Glutamatergic neuron (in vitro differentiated cells): ENCODE measurements around the gene TM2D3. TPM values are rescaled to one million over a fixed set of nuclear protein-coding genes. Genes with fewer than 3 reads are reported as not detected.

Experiments
- DNase-seq: peaks from one replicate; pipeline ENCODE4 v3.0.0; 2022
- H3K27ac Mint-ChIP-seq: one replicate; pipeline ENCODE4 v1.8.0; 2020; ENCODE audit warnings: mild to moderate bottlenecking, mixed read lengths, inconsistent platforms; ENCODE audit not compliant: unreplicated experiment
- H3K27me3 Mint-ChIP-seq: one replicate; pipeline ENCODE4 v1.8.0; 2020; ENCODE audit warnings: mild to moderate bottlenecking, moderate library complexity, mixed read lengths, inconsistent platforms; ENCODE audit not compliant: unreplicated experiment
- H3K36me3 Mint-ChIP-seq: one replicate; pipeline ENCODE4 v1.8.0; 2020; ENCODE audit warnings: mild to moderate bottlenecking, mixed read lengths, inconsistent platforms; ENCODE audit not compliant: unreplicated experiment
- H3K4me1 Mint-ChIP-seq: one replicate; pipeline ENCODE4 v1.8.0; 2020; ENCODE audit warnings: mild to moderate bottlenecking, low read depth, mixed read lengths, inconsistent platforms; ENCODE audit not compliant: unreplicated experiment
- H3K4me3 Mint-ChIP-seq: one replicate; pipeline ENCODE4 v1.8.0; 2020; ENCODE audit warnings: mild to moderate bottlenecking, mixed read lengths, inconsistent platforms; ENCODE audit not compliant: unreplicated experiment
- H3K9me3 Mint-ChIP-seq: one replicate; pipeline ENCODE4 v1.8.0; 2020; ENCODE audit warnings: mild to moderate bottlenecking, moderate library complexity, mixed read lengths, inconsistent platforms; ENCODE audit not compliant: unreplicated experiment
- total RNA-seq: library from RNA; stranded (reverse); fragmentation: NEBNext Ultra II Directional; extraction: Animal tissue kit (Norgen Biotek cat#: 25700); gene quantifications from one replicate; pipeline ENCODE4 v1.2.1, GENCODE V29; 2021; ENCODE audit not compliant: unreplicated experiment
- TF ChIP-seq, protein P1 (sequence below): fragments of 200-600 bp; sonication (generic); IDR thresholded peaks from one replicate; pipeline ENCODE4 v1.5.0; 2021; ENCODE audit not compliant: partially characterized antibody, unreplicated experiment

The TM2D3 gene
- total RNA-seq, 1 donor from 2014 or later, result 58.6 TPM

DNA sequence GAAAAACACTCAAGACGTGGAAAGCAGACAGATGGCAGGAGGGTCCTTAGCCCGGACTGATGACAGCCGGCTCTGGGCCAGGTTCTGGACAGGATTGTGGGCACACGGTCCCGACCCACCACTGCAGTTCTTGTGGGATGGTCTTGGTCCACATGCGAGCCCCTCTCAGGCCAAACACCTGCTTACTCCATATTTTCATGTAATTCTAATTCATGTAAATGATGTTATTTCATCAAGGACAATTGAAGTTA lies 32.6 kb downstream of the TM2D3 start:
- H3K4me3 Mint-ChIP-seq, result no peak overlapping the region
- no peak overlapping the region for H3K27ac Mint-ChIP-seq
- H3K9me3 Mint-ChIP-seq, result peaks cover 16% of the 10 kb centered on the region
- no peak for DNase-seq
- H3K36me3 Mint-ChIP-seq, result peaks cover 29% of the 10 kb centered on the region
- peaks cover 13% of the 10 kb centered on the region for H3K27me3 Mint-ChIP-seq
- peaks cover 50% of the 10 kb centered on the region for H3K4me1 Mint-ChIP-seq
- TF ChIP-seq, protein P1, sequence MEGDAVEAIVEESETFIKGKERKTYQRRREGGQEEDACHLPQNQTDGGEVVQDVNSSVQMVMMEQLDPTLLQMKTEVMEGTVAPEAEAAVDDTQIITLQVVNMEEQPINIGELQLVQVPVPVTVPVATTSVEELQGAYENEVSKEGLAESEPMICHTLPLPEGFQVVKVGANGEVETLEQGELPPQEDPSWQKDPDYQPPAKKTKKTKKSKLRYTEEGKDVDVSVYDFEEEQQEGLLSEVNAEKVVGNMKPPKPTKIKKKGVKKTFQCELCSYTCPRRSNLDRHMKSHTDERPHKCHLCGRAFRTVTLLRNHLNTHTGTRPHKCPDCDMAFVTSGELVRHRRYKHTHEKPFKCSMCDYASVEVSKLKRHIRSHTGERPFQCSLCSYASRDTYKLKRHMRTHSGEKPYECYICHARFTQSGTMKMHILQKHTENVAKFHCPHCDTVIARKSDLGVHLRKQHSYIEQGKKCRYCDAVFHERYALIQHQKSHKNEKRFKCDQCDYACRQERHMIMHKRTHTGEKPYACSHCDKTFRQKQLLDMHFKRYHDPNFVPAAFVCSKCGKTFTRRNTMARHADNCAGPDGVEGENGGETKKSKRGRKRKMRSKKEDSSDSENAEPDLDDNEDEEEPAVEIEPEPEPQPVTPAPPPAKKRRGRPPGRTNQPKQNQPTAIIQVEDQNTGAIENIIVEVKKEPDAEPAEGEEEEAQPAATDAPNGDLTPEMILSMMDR, result no peak

DNA sequence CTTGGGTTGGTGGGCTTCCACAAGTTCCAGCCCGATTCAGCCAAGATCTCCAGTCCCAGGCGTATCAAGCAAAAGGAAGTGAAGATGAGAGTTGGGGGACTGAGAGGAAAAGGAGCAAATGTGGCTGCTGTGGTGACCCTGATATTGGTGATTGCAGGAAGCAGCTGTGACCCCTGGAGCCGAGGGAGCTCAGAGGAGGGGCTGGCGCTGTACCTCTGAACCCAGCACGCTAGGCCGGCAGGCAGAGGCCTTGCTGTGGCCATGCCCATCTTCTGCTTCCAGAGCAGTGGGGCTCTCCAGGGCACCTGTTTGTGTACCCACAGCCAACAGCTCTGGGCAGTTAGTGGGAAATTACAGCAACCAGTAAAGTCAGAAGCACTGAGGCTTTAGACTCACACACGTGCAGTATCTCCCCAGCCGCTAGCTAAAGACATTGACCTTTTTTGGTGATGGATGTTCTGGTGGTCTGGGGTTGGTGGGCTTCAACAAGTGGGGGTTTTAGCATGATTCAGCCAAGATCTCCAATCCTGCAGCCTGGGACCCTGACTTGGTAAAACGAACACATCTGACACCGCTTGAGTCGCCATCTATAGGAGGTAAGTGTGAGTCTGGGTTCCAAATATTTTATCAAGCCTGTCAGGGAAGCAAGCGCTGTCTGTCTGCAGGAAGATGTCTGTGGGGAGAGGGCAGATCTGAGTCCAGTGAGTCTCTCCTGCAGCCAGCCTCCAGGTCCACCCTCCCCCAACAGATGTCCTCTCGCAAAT lies 33.1 kb downstream of the TM2D3 start:
- H3K27me3 Mint-ChIP-seq, result peaks cover 15% of the 10 kb centered on the region
- no peak for DNase-seq
- peaks cover 24% of the 10 kb centered on the region for H3K36me3 Mint-ChIP-seq
- H3K4me1 Mint-ChIP-seq, result peaks cover 53% of the 10 kb centered on the region
- peak overlapping the region; percentile 30 for H3K4me3 Mint-ChIP-seq
- H3K9me3 Mint-ChIP-seq, result peaks cover 17% of the 10 kb centered on the region
- peak overlapping the region; percentile 90 for H3K27ac Mint-ChIP-seq
- TF ChIP-seq, protein P1, result no peak

DNA sequence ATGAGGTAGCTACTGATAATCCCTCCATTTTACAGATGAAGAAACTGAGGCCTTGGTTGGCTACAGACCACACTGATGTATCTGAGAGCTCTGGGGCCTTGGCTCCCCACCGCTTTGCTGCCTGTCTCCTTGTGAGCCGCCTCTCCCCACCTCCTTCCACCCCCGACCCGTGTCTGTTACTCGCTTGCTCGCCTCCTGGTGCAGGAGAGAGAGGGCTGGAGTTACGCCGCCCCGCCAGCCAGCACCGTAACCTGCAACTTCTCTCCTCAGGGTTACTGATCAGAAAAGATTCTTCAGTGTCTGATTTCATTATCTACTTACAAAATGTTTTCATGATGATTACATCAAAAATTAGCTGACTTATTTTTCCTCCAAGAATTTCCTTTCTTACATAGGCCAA lies 34.1 kb downstream of the TM2D3 start:
- H3K27me3 Mint-ChIP-seq, result peaks cover 16% of the 10 kb centered on the region
- H3K4me1 Mint-ChIP-seq, result peaks cover 61% of the 10 kb centered on the region
- no peak for DNase-seq
- TF ChIP-seq, protein P1, result no peak
- peaks cover 13% of the 10 kb centered on the region for H3K9me3 Mint-ChIP-seq
- no peak overlapping the region for H3K4me3 Mint-ChIP-seq
- peaks cover 14% of the 10 kb centered on the region for H3K36me3 Mint-ChIP-seq
- H3K27ac Mint-ChIP-seq, result peak overlapping the region; percentile 72

DNA sequence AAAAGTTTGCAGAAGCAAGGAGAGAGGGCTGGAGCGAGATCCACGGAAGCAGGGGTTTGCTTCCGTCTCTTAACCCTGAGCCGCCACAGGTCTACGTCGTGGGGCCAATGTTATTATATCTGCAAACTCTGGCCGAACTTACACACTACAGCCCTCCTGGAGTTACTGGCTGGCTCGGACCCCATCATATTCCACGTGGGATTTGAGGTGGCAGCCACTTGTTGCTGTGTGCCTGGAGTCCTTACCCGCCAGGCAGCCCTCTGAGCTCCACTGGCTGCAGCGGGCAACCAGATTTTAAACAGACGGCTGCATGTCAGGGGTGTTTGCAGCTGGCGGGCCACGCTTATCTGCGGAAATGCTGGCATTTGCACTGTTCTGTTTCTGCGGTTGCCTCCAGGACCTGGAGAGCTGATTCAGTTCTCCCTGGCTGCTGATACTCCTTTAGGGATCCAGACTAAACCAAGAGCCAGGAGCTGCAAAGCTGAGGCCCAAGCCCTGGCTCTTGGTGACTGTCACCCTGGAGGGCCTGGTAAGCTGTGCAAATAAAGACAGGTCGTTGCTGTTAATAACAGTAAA lies 34.7 kb downstream of the TM2D3 start:
- Mint-ChIP-seq H3K27ac (no peak overlapping the region), H3K9me3 (peaks cover 13% of the 10 kb centered on the region), H3K36me3 (peaks cover 8% of the 10 kb centered on the region), H3K4me3 (no peak overlapping the region), H3K27me3 (peaks cover 16% of the 10 kb centered on the region), H3K4me1 (peaks cover 61% of the 10 kb centered on the region)
- no peak for DNase-seq
- TF ChIP-seq, protein P1, result no peak
